Effector CD4-positive, alpha-beta T cell (primary cell): ENCODE data around the gene MCC.

Experiments used
- DNase-seq: peaks from one replicate; pipeline ENCODE4 v3.0.0-alpha.2; 2020

MCC gene

DNA sequence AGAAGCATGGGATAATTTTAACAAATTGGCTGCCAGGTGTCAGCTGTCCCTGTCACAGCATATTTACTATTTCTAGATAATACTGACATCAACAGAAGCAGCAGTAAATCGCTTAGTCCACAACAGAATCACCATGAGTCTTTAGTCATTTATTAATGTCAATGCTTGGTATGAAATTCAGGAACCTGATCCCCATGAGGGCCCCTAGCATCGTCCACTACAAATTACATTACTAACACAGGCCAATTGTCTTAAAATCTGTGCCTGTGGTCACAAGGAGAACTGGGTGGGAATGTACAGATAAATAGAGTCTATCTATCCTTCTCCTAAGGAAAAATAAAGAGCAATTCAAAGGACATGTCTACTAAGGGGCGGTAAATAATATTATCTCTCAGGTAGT is 129.6 kb downstream of the MCC start:
- DNase-seq, result no peak

DNA sequence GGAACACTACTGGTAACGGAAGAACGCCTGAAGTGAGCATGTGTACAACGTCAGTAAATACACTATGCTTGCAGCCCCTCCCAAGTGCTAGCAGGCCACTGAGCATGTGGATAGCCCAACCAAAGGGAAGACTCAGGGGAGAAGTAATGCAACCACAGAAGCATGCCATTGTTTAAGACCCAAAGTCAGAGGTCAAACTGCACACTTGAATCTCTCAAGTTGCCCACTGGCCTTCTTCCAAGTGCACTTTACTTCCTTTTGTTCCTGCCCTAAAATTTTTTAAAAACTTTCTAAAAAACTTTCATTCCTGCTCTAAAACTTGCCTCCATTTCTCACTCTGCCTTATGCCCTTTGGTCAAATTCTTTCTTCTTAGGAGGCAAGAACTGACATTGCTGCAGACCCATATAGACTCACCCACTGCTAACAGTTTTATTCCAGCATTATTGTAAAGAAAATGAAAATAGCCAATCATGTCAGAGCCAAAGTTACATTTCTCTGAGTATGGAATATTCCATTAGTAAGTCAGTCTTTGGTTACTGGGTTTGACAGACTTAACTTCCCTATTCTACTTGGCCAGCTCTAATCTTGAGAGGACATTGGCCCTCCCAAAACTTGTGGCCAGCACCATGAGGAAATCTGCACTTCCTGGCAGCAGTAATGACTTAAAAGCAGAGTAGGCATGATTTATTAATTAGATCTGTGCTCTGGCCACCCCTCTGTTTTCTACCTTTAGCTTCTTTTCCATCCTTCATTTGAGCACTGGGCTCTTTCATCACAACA is 130.4 kb downstream of the MCC start:
- DNase-seq, result no peak

DNA sequence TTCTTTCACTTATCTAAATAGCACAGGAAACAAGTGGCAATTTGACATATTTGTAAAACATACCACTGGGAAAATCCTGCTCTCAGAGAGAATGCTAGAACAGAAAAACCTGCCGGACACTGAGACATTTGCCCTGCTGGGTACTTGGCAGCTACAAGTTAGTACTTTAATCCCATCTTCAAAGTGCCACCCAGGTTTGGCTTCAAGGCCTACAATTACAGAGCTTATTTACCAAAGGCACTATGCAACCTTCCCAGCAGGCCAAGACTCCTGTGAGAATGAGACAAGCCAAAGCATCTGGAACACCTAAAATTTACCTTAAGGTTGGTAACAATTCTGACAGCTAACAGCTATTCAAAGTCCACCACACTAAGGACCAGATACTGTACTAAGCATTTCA is 131.8 kb downstream of the MCC start:
- DNase-seq, result no peak

DNA sequence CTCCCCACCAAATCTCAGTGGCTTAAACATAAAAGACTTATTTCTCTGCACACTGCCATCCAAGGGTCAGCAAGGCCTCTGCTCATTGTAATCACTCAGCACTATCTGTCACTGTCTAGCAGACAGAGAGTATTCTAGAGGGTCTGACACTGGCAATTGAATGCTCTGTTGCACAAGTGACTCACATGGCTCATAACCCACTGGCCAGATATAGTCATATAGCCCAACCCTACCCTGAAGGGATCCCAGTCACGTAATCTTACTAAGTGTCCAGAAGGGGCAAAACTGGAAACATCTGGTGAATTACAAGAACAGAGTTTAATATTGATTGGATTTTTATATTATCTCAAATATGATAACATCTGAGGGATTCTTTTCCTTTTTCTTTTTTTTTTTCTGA is 134.2 kb downstream of the MCC start:
- DNase-seq, result no peak

DNA sequence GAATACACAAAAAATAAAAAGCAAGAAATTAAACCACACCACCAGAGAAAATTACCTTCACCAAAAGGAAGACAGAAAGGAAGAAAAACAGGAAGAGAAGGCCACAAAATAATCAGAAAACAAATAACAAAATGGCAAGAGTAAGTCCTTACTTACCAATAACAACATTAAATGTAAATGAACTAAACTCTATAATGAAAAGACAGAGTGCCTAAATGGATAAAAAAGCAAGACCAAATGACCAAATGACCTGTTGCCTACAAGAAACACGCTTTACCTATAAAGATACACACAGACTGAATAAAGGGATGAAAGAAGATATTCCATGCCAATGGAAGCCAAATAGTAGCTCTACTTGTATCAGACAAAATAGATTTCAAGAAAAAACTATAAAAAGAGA is 140.7 kb downstream of the MCC start:
- DNase-seq, result no peak

DNA sequence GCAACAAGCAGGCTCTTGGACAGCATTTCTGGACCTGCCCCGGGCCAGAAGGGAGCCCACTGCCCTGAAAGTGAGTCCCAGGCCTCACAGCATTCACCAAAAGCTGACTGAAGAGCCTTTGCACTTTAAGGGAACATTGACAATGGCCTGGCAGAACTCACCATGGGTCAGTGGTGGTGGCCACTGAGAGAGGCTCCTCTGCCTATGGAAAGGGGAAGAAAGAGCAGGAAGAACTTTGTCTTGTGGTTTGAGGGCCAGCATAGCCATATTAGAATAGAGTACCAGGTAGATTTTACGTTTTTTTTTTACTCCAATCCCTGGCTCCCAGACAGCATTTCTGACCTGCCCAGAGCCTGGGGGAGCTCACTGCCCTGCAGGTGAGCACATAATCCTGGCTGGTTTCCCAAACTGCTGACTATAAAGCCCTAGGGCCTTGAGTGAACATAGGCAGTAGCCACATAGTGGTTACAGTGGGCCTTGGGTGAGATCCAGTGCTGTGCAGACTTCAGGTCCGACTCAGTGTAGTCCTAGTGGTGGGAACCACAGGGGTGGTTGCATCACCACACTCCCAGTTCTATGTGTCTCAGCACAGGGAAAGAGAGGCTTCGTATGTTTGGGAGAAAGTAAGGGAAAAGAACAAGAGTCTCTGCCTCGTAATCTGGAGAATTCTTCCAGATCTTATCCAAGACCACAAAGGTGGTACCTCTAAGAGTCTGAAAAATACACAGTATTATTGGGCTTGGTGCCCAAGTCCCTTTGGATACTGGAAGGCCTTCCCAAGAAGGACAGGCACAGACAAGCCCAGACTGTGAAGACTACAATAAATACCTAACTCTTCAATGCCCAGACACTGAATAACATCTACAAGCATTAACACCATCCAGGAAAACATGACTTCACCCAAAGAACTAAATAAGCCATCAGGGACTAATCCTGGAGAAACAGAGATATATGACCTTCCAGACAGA is 143.0 kb downstream of the MCC start:
- no peak for DNase-seq

DNA sequence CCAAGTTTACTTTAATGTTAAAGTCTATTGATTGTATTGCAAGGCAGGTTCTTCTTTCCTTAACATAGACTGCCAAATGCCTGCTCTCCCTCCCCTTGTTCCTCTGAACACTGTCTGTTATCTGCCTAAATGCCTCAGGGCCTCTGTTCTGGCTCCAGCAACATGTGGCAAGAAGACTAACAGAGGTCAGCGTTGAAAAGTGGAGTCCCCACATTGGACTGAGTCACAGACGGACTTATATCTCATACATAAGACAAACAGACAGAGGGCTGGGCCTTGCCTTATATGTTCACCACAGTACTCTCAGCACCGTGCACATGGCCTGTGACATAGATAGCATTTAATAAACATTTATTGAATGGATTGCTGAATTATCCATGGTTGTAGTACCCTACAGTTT is 144.9 kb downstream of the MCC start:
- no peak for DNase-seq

DNA sequence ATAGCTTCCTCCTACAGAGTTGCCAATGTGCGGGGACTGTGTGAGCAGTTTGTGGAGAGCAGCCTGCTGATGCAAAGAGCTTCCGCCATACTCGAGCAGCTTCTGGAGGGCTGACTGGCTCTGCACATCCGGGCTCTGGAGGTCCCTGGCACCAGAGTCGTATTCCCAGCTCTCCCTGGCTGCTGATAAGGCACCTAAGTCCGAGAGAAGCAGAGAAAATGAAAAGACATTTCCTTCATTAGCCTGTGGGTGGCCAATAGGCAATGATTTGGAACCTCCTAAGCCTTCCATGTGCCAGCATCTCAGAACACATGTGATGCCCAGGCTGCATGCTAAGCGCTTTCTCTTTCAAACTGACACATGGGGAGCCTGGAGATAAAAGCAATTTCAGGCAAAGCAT is 147.7 kb downstream of the MCC start:
- DNase-seq, result no peak

DNA sequence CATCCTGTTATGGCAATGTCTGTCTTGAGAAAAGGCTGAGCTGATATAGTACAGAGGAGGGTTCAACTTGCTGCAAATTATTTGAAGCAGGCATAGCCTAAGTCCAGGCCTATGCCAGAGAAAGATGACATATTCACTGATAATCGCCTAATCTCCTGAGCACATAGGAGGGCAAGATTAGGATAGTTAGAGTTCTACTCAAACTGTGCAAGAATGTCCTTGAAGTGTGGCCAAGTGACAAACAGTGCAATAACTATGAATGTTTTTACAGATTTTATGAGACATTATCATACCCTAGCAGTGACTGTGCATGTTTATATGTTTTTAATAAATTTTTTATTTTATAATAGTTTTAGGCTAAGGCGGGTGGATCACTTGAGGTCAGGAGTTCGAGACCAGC is 149.6 kb downstream of the MCC start:
- DNase-seq, result no peak

DNA sequence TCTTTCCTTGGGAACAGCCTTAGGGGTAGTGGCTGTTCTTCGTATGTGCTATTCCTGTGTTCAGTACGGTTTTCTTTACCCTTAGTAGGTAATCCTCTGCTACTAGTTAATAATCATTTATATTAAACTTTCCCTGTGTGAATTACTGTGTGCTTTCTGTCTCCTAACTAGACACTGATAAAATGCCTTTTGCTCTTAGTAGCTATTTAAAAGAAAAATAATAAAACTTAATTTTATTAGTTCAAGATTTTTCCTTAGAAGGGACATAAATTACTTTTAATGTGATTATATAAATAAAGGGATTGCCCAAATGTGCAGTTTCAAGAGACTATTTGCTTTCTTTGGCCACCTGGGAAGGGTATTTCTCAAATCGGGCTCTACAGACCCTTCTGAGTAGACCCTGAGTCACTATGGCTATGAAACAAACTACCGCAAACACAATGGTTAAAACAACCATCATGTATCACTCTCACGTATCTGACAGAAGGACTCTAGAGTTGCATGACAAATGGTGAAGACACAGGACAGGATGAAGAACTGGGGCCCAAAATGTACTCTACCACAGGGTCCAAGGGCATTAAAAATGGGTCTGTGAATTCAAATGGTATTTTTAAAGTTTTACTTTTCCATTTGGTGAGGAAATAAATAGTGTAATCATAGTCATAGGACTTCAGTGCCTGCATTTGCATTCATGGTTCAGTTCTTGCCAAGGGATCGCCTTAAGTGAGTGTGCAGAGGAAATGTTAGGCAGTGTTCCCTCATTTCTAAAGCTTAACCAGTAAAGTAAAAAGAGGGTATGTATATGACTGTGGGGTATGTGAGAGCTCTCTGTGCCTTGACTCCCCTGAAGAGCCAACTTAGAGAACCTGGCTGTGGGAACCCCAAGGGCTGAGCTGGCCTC is 150.5 kb downstream of the MCC start:
- DNase-seq, result no peak

DNA sequence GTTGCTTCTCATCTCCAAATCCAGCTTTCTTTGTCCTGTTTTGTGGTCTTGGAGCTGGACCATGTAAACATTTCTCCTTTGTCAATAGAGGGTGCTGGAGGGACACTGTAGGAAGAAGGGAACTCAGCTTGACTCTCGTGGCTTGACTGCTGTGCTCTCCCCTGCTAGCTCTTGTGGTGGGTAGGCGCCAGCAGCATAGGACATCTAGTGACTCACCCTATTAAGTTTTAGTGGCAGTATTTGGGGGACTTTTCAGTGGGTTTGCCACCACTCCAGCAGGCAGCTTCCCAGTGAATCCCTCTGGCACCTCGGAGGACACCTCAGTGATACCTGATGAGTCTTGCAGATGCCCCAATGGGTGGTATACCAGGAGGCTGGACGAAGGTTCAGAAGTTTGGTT is 151.3 kb downstream of the MCC start:
- no peak for DNase-seq

DNA sequence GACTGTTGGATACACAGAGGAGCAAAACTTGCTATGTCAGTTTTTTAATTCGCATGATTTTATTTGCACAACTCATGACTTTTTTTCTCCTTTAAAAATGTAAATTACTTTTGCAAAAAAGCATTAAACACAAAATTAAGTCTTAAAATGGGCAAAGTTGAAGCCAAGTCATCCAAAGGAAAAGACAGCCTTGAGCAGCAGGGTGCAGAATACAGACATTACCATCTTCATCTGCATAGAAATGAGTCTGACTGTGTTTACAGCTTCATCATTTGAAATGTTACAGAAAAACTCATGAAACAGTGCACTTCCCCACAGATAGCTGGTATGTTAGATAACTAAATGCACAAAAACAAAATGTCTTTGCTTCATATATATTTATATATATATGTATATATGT is 154.8 kb downstream of the MCC start:
- DNase-seq, result no peak

DNA sequence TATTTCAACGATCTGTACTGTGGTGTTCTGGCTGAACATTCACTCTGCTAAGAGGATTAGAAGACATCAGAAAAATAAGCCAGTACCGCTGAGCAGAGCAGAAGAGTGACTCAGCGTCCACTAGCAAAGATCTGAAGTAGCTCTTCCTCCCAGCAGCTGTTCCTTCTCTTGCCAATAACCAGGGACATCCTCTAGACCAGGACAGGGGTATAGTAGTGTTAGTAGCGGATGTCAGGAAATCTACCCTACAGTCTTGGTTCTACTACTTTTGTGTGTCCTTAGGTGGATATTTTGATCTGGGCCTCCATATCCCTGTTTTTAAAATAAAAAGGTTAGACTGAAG is 157.1 kb downstream of the MCC start:
- DNase-seq, result no peak

DNA sequence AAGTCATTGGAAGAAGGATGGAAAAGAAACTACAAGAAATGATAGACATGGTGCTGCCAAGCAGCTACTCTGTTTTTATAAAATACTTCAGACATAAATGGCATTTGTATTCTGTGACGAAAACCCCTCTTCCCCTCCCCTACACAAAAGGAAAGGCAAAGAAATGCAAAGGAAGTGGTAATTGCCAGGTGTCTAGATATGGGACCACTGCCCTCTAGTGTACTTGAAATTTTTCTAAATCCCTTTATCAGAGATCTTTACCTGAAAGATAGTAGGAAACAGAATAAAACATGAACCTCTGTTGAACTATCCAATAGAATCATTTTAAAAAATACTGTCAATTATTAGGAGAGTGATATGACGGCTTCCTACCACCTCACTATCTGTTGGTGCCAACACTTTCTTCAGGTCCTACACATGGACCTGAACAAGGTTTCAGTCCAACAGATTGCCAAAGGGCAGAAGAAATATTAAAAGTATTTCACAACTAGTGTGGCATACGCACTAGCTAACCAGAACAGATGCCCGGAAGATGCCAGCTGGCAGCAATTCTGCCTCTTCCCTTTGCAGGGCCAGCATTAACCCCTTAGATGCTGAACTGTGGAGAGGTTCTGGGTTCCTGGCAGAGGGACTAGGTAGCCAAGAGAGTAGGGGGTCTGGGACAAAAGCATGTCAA is 157.6 kb downstream of the MCC start:
- DNase-seq, result no peak

DNA sequence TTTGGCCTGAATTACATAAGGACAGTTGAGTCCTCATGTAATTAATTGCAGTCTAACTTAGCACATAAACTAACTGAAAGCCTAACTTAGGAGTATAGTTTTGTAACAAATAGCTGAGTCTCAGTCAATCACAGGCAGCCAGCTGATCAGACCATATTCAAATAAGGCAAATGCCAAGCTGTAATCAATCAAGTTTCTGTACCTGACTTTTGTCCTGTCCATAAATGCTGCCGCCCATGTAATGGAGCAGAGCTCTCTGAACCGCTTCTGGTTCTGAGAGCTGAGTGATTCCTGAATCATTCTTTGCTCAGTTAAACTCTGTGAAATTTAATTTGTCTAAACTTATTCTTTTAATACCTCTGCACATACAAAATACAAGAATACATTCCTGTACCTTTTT is 158.3 kb downstream of the MCC start:
- no peak for DNase-seq

DNA sequence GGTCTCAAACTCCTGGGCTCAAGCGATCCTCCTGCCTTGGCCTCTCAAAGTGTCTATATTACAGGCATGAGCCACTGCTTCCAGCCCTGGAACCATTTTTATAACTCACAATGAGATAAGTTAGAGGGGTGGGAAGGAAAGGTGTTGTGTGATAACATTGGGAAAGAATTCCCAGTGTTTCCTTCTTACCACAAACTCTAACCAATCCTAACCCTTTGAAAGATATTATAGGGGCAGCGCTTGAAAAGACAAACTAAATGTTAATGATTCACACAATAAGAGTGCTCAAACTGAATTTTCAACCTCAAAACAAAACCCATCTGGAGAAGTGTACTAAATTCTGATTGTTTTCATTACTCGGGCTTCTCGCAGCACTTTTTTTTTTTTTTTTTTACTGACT is 163.2 kb downstream of the MCC start:
- DNase-seq, result no peak

DNA sequence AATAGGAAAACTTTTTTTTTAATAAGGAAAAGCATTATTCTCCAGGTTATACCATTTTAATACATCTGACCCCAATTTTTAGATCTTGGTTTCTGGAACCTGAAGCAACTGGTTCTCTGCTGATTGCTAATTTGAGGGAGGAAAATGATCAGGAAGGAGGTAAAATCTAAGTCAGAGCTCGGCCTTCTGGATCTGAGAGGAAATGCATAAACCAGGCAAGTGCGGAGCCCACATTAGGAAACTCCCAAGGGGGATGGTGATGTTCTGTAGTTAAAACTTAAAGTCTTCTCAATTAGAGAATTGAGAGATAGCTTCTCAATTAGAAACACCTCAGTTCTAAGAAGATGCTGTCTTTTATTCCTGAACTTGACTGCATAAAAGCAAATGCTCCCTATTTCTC is 167.0 kb downstream of the MCC start:
- no peak for DNase-seq

DNA sequence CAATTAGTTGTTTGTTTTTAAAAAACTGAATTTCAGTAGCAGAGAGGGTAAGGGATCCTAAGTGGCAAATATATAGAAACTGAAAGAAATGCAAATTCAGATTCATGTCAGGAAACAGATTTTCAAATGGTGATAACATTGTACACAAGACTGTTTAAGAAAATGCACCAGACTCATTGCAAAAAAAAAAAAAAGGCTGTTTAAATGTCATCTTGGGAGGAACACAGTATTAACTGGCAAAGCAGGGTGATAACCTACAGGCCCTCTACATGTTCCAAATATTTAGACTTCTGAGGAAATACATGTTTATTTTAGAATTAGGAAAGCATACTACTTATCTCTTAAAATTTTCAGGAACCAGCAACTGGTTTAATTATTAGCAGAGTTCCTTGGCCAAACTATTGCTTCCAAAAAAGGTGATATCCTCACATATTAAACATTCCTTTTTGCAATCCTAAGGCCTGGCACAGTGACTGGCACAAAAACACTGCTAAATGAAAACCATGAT is 167.9 kb downstream of the MCC start:
- no peak for DNase-seq

DNA sequence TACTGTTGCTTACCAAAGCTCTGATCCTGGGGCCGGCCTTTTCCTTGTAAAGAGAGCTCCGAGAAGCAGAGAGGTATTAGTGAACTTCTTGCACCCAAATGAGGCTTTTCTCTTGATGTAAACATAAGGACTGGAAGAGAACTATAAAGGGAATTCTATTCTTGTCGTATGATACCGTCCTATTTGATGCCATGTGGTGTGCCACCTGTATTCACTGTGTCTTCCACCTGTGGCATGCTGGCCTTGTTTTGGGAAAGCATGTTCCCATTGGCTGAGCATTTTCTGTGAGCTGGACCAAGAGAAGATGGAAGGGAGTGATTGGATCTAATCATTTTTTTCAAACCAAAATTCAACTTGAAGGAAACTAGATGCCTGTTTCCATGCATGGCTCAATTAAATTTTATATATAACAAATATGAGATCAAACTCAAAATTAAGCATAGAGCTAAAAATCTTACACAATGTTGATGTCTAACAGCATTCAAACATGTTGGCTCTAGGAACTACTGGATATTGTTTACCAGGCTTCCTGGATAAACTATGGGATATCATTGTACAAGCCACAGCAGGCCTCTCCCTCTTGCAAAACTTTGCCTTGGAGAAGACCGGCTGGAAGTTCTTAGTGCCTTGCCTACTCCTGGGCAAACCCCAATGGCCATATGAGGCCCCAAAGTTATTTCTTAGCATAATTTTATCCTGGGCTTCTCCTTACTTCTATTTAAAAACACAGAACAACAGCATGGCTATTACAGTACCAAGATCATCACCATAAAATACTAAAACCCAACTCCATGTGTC is 168.8 kb downstream of the MCC start:
- no peak for DNase-seq

DNA sequence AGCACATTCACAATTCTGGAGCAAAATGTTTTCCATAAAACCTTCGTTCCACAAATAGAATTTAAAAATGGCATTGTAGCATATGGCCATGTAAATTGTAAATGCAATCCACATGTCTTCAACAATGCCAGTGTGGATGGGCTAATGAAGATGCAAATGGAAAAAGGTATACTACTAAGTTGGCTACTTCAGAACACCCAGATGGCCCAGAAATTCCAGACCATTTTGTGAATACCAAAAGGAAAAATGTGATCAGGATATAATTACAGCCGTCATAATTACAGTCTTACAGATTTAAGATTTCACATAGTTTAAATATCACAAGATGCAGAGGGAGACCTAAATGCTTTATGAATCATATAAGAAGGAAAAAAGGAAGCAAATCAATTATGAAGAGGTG is 170.6 kb downstream of the MCC start:
- no peak for DNase-seq

DNA sequence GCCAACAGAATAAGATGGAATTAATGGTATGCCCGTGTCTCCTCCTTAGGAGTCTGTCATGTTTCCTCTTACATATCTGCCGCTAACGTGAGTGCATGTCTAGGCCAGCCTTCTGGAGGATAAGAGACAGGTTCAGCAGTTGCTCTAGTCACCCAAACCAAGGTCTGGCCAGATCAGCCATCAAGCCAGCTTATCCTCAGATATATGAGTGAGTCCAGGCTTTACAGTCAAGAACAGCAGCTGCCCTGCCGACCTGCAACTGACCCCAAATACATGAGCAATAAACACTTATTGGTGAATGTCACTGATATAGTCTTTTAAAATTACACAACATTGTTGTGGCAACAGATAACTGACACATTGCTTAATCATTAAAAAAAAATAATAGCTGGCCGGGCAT is 177.0 kb downstream of the MCC start:
- DNase-seq, result no peak

DNA sequence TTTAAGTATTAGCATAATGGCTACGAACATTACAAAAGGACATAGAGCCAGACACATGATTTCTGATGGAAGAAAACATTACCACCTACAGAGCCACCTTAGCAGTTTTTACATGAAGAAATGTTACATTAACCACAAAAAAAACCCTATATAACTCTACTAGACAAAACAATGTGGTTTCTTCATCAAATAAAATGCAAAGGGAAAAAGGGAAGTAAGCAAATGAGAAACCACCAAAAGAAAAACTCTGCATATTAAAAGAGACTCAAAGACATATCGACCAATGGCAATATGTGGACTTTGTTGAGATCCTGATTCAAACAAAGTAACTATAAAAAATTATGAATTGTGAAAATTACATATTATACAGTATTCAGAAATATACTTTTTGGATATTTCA is 186.1 kb downstream of the MCC start:
- no peak for DNase-seq
